Lower lobe of right lung (tissue), 2 donors: ENCODE data around the gene ARMH3. TPM values are rescaled to one million over a fixed set of nuclear protein-coding genes. Genes with fewer than 3 reads are reported as not detected.

Source experiments
- ATAC-seq, 2 donors: fragments of 200-7000 bp; cut with Tn5 transposase; one replicate each; pipeline ENCODE4 v1.9.1; 2020 to 2022; ENCODE audit warnings: mild to moderate bottlenecking in 2 of 2, moderate library complexity in 2 of 2
- DNase-seq: peaks from one replicate; pipeline ENCODE4 v3.0.0-alpha.2; 2020
- H3K27ac ChIP-seq: fragments of 200-600 bp; one replicate; pipeline ENCODE4 v1.8.0; 2022
- H3K27me3 ChIP-seq: fragments of 200-600 bp; one replicate; pipeline ENCODE4 v1.8.0; 2022; ENCODE audit warnings: low read depth
- H3K36me3 ChIP-seq: fragments of 200-600 bp; one replicate; pipeline ENCODE4 v1.8.0; 2022; ENCODE audit warnings: mild to moderate bottlenecking
- H3K4me1 ChIP-seq: fragments of 200-600 bp; one replicate; pipeline ENCODE4 v1.8.0; 2022
- H3K4me3 ChIP-seq: fragments of 200-600 bp; one replicate; pipeline ENCODE4 v1.8.0; 2022; ENCODE audit warnings: mild to moderate bottlenecking
- H3K9me3 ChIP-seq: fragments of 200-600 bp; one replicate; pipeline ENCODE4 v1.8.0; 2022
- intact Hi-C: fragments of 100-400 bp; cut with DNase I; formaldehyde crosslinking; loops from one replicate; pipeline ENCODE4 v1.11.0; 2022
- total RNA-seq: library from RNA; stranded (reverse); fragmentation: NEBNext Ultra II Directional; extraction: Animal tissue kit (Norgen Biotek cat#: 25700); gene quantifications from one replicate; pipeline ENCODE4 v1.2.1, GENCODE V29; 2021
- TF ChIP-seq, protein P1 (sequence below): fragments of 200-600 bp; IDR thresholded peaks from one replicate; pipeline ENCODE4 v1.8.0; 2022; ENCODE audit warnings: antibody characterized with exemption, mild to moderate bottlenecking
- donor health status: DM: no; HTN: yes; CAD: no; lungs with severe emphysema.

ARMH3 gene
- total RNA-seq, 1 donor from 2014 or later: 38.6 TPM

- no peaks in the 10 kb centered on the region for H3K9me3 ChIP-seq
- TF ChIP-seq, protein P1, sequence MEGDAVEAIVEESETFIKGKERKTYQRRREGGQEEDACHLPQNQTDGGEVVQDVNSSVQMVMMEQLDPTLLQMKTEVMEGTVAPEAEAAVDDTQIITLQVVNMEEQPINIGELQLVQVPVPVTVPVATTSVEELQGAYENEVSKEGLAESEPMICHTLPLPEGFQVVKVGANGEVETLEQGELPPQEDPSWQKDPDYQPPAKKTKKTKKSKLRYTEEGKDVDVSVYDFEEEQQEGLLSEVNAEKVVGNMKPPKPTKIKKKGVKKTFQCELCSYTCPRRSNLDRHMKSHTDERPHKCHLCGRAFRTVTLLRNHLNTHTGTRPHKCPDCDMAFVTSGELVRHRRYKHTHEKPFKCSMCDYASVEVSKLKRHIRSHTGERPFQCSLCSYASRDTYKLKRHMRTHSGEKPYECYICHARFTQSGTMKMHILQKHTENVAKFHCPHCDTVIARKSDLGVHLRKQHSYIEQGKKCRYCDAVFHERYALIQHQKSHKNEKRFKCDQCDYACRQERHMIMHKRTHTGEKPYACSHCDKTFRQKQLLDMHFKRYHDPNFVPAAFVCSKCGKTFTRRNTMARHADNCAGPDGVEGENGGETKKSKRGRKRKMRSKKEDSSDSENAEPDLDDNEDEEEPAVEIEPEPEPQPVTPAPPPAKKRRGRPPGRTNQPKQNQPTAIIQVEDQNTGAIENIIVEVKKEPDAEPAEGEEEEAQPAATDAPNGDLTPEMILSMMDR: no peak
- H3K4me3 ChIP-seq: no peak overlapping the region
- no peaks in the 10 kb centered on the region for H3K27me3 ChIP-seq
- H3K4me1 ChIP-seq: peaks cover 29% of the 10 kb centered on the region
- DNase-seq (no peak), ATAC-seq (no peak)
- H3K36me3 ChIP-seq: peaks cover 52% of the 10 kb centered on the region
- intact Hi-C loops: no loop called here
- no peak overlapping the region for H3K27ac ChIP-seq
Measured at GRCh38 chr10:101972761-101973160, 83.2 kb downstream of the ARMH3 start.

DNA sequence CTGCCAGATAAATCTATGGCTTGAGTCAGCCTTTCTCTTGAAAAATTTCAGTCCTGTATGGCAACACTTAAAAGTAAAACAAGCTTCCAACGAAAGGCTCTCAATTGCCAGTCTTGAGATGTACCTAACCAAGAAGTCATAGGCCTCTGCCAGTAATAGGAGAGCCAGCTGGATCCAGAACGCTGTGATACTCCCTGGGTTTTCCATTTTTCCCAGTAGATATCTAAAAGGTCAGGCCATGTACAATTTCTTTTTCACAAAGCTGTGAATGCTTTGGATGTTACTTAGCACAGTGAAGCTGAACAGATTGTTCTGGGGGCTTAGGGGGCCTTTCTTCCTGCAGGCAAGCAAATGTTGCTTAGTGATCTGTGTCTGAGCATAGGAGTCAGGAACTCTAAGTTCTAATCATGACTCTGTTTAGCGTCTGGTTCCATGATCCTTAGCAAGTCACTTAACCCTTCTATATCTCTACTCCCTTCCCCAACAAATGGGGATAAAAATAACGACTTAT, 86.5 kb downstream of the ARMH3 start:
- intact Hi-C loops: no loop called here
- H3K27me3 ChIP-seq: no peaks in the 10 kb centered on the region
- no peaks in the 10 kb centered on the region for H3K9me3 ChIP-seq
- ATAC-seq (no peak), DNase-seq (no peak)
- H3K36me3 ChIP-seq: peaks cover 58% of the 10 kb centered on the region
- no peak overlapping the region for H3K27ac ChIP-seq
- H3K4me1 ChIP-seq: peaks cover 41% of the 10 kb centered on the region
- H3K4me3 ChIP-seq: no peak overlapping the region
- TF ChIP-seq, protein P1: no peak

- intact Hi-C loops: no loop called here
Measured at GRCh38 chr10:101968940-101969321, 87.0 kb downstream of the ARMH3 start.

DNA sequence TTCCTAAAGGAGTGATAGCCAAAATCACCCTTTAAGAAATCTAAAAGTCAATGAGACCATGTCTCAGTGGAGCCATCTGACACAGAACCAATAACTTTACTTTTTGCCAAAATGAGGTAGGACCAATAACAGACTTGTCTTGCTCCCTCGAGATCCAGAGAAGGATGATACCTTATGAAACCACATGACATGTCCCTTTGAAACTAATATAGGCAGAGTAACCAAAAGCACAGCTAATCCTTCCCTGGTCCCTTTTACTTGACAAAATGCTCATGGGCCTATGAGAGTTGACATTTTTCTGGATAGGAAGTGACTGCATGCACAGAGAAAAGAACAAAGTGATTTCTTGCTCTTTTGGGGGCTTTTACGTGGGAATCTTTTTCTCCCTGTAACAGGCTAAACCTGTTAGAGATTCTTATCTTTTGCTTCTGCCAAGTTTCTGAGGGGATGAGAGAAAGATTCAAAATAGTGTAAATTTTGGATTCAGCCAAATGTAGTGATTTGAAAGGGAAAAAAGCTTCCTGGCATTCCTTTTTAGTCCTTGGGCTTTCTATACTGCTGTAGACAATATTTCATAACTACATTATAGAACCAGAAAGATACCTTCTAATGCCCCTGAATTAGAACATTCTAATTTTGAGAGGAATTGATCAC, 87.6 kb downstream of the ARMH3 start:
- H3K9me3 ChIP-seq: no peaks in the 10 kb centered on the region
- no peaks in the 10 kb centered on the region for H3K27me3 ChIP-seq
- no peak overlapping the region for H3K4me3 ChIP-seq
- TF ChIP-seq, protein P1: no peak
- H3K4me1 ChIP-seq: peaks cover 30% of the 10 kb centered on the region
- intact Hi-C loops: no loop called here
- ATAC-seq (no peak), DNase-seq (no peak)
- H3K36me3 ChIP-seq: peaks cover 58% of the 10 kb centered on the region
- no peak overlapping the region for H3K27ac ChIP-seq

More at GRCh38 chr10:101968940-101969321, 87.0 kb downstream of the ARMH3 start:
- DNase-seq: no peak
- no peak overlapping the region for H3K4me3 ChIP-seq
- TF ChIP-seq, protein P1: no peak
- H3K4me1 ChIP-seq: peaks cover 35% of the 10 kb centered on the region
- no peaks in the 10 kb centered on the region for H3K27me3 ChIP-seq
- ATAC-seq: no peak
- no peak overlapping the region for H3K27ac ChIP-seq
- H3K36me3 ChIP-seq: peaks cover 56% of the 10 kb centered on the region
- no peaks in the 10 kb centered on the region for H3K9me3 ChIP-seq

- peak; percentile 38 to 56 for ATAC-seq
- peaks cover 55% of the 10 kb centered on the region for H3K36me3 ChIP-seq
Measured at GRCh38 chr10:101967713-101968112, 88.3 kb downstream of the ARMH3 start.

More at GRCh38 chr10:101967713-101968112, 88.3 kb downstream of the ARMH3 start:
- no peak for DNase-seq
- TF ChIP-seq, protein P1: no peak
- Histone ChIP-seq H3K4me3 (no peak overlapping the region), H3K27ac (no peak overlapping the region), H3K27me3 (no peaks in the 10 kb centered on the region), H3K9me3 (no peaks in the 10 kb centered on the region), H3K4me1 (peaks cover 25% of the 10 kb centered on the region)
- intact Hi-C loops: no loop called here
